NCI-H1048 (cell line): ENCODE data around the gene VOPP1.
A peak's percentile ranks its signal among the peaks of the same experiment; 100 is the strongest.

Source experiments
- DNase-seq: peaks from one replicate; lab custom pipeline; 2025; lab: John Stamatoyannopoulos, UW

The VOPP1 gene

DNA sequence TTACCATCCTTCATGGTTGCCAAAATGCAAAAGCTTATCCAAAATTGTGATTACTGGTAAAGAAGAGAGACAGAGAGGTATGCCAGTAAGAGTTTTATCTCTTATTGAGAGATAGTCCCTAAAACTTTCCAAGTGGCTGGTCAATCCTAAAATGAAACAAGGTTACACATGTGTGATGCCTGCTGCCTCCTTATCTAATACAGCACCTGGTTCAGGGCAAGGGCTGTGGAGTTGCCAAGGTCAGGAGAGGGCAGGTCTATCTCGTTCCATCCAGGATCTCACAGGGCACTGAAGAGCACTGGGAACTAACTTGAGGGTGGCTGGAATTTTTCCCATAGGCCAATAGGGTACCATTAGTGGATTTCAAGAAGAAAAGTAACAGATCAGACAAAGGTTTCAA, 18.3 kb downstream of the VOPP1 start:
- no peak for DNase-seq

DNA sequence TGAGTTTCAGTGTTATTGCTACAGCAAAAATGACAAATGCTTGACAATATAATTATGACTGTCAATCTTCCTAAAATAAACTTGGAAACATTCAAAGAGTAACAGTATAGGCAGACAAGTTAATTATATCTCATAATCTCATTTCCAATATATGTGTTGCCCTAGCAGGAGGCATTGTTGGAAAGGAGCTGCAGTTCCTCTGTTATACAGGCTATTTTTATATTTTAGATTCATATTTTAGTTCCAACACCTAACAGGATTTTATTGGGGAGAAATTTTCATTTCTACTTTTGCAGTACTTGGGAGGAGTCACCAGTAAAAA, 19.3 kb downstream of the VOPP1 start:
- no peak for DNase-seq

DNA sequence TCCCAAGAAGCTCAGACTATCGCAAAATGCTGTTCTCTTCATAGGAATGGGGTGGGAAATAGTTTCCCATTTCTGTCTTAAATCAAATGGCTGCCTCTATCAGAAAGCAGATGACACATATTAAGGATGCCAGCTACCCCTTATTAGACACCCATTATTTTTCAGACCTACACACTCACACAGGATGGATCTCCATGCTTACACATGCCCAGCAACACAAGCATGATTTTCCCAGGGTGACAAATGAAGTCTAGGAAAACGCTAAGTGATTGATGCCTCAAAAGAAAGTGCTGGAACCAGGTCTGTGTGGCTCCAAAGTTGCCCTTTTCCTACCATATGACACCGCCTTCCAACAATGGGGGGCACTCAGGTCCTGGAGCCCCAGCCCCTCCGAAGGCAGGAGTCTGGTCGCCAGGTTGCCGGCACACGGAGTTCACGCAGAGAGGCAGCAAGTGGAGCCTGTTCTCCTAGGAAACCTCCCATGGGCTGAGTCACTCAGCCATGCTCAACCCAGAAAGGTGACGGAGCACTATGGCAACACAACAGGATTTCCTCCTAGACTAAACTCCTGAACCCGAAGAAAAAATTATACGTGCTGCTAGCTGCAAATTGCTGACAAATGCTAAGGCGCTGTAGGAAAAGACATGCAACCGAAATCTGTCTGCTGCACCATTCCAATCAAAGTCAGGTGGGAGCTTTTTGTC, 19.8 kb downstream of the VOPP1 start:
- DNase-seq = no peak

DNA sequence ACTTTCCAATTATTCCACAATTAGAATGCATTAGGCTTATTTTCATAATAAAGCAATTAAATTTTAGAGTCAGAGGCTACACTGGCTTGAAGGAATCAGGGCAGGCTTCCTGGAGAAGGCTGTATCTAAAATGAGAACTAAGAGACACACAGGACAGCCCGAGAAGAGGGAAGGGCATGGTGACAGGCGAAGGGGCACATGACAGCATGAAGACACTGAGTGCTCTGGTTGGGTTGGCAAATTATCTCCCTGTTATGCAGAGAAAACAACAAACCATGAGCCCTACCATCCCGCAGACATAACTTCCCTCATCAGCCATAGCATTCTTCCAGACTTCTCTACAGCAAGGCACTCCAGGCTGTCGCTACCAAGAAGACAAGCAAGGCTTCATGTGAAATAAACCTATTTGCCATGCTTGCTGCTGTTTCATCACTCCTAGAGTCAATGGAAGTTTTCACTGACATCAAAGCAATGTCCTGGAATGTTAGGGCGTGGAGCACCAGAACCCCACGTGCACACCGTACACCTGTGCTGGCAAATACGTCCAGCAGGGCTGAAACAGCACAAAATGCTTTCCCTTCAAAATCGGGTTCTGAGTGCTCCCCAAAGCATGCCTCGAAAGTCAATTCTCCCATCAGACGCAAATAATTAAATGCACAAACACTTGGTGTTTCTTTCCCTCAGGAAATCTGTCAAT, 21.3 kb downstream of the VOPP1 start:
- DNase-seq = no peak

DNA sequence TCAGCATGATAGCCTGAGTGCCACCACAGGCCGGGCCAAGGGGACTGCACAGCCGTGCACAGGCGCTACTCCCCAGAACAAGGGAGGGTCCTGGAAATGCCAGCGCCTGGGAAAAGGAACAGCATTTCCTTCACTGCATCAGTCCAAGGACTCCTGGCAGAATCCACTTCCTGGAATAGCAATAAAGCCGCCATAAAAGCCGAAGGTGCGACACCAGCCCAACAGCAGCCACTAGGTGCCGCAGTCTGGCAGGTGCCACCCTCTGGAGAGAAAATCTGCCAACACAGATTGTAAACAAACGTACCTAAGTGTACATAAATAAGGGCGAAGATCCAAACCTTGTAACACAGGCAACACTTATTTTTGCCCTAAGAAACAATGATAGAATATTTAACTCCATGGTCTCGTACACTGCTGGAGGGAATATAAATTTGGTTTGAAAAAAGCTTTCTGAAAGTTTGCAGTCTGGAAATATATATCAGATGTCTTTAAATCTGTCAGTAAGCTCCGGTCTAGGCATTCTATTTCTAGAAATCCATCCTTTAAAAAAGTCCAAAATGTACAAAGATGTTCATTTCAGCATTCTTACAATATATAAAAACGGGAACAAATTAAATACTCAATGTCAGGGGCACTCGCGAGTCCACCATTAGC, 22.2 kb downstream of the VOPP1 start:
- DNase-seq = no peak

DNA sequence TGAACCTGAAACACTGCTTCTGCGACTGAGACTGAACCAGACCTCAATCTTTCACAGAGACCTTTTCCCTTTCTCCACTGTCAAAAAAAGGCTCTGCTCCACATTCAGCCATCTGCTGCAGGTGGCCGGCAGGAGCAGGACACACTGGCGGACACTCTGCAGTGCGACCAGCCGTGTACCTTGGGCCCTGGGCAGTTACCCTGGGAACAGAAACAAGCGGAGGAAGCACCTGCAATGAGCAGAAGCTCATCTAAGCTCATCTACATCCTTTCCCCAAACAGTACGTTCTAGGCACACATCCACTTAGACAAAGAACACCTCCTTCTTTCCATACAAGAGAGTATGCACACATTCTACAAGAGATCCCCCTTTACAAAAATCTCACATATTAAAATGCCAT, 22.8 kb downstream of the VOPP1 start:
- no peak for DNase-seq

DNA sequence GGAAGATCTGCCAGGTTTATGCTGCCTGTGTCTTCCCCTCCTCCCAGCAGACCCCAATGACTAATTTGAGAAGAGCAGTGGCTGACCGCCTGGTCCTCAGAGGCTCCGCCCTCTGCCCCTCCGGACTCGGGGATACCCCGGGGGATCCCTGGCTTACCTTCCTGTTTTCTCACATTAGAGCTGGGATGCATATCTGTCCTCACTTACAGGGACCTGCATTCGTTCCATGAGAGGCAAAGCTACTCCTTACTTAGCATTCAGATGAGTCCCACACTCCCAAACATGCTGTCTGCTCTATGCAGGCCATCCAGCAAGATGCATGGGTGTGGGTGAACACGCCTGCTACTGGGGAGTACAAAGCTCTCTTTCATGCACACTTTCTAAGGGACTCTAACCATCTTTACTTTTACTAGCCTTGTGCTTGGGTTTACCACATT, 24.0 kb downstream of the VOPP1 start:
- DNase-seq = no peak

DNA sequence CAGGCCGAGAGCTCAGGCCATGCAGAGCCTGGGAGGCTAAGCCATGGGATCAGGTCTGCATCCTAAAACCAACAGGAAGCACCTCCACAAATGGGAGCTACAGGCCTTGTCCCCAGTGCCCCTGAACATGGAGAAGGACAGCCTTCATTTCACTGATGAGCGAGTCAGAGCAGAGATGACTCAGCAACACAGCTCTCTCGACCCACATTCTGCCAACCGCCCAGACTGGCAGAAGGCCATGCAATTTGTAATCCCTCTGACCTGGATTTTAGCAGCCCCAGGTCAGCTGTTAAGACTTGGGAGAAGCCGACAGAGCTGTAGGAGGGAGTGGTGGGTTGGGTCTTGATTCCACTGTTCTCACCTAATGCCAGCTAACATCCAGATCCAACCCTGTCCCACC, 25.5 kb downstream of the VOPP1 start:
- DNase-seq = peak; percentile 22

DNA sequence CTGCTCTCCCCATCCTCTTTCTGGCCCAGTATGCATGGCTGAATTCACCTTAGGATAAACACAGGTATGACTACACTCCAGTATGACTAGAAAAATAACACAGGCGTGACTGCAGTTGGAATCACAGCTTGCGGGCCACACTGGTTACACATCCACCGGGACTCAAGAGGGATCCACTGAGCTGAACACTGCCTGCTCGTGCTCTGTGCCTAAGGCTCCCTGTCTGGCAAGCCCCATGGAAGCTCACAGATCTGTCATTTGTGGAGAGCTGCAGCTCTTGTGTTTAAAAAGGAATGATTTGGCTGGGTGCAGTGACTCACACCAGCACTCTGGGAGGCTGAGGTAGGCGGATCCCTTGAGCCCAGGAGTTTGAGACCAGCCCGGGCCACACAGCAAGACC, 26.8 kb downstream of the VOPP1 start:
- DNase-seq = no peak

DNA sequence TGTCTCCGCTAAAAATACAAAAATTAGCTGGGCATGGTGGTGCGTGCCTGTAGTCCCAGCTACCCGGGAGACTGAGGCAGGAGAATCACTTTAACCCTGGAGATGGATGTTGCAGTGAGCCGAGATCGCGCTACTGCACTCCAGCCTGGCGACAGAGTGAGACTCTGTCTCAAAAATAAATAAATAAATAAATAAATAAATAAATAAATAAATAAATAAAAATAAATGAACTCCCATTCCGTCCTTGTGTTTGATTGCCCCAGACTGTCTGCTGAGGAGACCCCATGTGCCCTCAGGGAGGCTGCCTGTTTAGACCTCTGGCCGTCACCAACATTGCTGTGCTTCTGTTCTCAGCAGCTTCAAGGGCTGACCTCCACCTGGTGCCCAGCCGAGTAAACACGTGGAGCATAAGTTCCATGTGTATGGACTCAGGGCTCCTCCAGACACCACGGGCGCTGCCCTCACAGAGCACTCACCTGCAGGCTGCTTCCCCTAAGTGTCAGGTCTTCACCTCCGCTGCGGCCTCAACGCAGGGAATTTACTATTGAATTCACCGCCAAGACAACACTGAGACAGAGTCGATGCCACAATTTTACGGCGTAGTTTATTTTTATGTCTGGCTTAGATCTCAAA, 32.0 kb downstream of the VOPP1 start:
- no peak for DNase-seq

DNA sequence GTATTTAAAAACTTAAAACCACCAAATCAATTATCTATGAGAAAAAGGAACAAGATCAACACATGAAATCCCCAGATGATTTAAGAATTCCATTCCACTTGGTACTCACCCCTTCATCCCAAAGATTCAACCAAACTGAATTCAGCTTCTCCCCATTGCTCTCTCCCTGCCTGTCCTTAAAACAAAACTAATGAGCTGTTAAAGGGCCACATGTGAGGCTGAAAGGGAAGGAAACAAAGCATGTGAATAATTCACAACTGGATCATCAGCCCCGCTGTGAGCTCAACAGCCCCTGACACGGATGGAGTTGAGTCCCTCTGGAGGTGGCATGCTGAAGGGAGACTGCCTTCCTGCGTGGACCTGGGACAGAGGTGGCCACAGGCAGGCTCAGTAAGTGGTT, 32.9 kb downstream of the VOPP1 start:
- no peak for DNase-seq

DNA sequence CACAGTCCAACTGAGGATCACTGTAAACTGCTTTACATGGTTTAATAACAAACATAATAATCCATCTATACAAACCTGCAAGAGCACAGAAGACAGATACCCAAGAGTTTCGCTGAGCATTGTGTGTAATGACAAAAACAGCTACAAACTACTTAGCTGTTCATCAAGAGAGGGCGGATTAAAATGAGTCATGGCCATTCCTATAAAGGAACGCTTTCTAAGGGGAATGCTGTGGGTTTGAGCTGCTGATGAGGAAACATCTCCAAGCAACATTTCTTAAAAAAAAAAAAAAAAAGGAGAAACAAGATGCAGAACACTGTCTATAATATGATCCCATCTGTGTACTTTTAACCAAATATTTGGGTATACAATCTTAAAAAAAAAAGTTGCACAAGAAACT, 33.8 kb downstream of the VOPP1 start:
- DNase-seq = no peak

DNA sequence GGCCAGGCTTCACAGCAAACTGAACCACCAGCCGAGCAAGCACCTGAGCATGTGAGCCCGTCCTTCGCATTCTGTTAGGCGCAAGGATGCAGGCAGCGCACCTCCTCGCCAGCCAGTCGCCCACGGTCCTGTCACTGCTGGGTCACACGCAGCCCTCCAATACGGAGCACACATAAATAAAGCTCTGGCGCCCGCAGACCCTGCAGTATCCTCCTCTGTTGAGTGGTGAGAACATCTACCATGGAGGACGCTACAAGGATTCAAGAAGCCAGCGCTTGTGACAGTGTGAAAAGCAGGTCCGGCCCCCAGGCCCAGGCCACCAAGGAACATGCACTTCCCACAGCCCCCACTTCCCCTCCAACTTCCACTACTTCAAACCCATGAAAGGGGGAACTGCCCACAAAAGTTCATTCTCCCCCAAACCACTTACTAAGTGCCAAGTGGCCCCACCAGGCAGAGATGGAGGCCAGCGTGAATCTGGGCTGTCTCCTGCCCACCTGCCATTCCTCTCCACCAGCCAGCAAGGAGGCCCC, 34.8 kb downstream of the VOPP1 start:
- no peak for DNase-seq

DNA sequence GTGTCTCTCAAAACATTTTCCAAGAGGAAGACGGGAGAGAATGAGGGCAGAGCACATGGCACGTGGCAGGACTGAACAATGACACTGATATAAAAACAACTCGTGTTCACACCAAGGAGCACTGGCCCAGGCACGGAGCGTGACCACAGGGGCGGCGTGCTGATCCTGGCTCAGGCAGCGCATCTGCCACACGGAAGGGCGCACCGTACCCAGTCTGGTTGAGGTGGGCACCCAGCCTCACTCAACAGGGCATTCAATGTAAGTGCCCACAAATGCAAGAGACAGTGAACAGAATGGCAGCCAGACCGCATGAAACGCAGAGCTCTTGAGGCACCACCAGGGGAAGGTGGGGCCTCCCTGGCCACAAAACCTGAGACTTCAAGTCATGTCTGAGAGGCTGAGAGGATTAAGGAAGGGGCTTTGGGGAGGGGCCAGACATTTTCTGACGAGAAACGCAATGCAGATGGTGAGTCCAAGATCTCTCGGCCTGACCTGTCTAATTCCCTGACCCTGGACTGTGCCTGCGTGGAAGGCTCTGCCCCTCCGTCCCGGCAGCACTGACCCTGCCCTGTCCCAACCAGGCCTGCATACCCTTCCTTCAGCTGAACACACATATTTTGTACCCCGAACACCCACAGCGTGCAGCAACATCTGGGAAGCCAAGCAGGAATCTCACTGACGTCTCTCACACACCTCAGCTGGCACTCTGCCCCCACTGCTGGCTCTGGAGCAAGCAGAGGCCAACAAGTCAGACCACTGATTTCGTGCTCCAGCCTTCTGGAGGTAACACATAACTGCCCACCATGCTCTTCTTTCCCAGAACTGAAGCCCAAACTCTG, 35.5 kb downstream of the VOPP1 start:
- DNase-seq = no peak

DNA sequence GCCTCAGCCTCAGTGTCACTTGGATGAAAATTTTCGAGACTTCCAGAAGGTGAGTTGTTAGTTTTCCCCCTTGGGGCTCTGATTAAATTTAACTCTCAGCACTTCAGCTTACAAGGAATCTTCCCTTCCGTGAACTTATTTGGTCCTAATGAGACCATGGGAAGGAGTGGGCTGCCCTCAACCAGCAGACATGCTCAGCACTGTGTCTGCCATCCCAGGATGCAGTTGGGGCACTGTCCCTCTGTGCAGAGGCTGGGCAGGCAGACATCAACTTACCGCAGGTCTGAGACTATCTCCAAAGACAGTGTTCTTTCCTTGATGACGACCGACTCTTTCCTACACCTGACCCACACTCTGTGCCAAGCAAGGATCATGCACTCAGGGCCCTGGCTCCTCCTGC, 36.7 kb downstream of the VOPP1 start:
- no peak for DNase-seq

DNA sequence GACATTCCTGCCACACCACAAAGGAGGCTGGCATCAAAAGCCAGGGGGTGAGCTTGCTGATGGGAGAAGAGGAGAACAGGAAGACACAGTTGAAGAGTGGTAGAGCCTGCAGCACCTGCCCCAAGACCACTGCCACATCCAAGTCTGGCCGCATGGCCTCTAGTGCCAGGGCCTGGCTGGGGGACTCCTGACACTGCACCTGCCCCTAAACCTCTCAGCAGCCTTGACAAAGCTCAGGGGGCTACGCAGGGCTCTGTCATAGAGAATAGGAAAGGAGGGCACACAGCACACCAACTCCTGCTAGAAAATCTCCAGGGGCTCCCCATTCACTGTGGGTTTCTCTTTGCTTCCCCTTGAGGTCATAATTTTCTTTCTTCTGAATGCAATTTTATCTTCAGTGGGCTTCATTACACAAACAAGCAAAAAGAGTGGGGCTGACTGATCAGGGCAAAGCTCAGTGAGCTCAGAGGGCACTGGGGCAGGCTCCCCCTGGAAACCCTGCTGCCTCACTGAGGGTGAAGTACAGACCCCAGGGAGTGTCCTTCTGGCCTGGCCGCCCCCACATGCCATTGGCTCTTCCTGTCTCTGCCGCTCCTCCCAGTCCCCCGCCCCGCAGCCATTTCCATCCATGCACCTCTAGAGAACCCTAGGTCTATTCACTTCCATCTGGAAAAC, 37.2 kb downstream of the VOPP1 start:
- DNase-seq = no peak

DNA sequence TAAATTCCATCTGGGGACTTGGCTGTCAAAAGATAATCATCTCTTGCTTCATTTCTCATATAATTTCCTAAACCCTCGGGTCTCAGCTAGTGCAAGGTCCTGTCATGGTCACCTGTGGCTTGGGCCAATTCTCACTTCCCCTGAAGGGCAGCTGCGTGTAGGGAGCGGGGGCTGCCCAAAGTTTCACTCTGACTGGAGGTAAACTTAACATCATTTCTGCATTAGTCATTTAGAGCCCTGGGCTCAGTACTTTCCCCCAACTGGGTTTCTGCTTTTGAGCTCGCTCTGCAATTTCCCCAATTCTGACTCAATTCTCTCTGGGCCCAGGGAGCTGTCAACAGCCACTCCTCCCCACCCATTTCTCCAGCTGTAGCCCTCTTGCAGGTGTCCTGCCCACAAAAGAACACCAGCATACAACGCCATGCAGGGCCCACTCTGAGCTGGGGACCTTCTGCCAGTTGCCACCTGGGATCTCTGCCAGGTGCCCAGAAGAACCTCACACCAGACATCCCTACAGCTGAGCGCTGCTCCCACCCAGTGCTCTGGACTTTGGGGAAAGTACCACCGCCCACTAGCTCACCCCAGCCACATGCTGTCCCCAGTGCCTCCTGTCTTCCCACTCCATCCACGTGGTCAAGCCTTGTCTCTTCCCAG, 37.9 kb downstream of the VOPP1 start:
- DNase-seq = no peak

DNA sequence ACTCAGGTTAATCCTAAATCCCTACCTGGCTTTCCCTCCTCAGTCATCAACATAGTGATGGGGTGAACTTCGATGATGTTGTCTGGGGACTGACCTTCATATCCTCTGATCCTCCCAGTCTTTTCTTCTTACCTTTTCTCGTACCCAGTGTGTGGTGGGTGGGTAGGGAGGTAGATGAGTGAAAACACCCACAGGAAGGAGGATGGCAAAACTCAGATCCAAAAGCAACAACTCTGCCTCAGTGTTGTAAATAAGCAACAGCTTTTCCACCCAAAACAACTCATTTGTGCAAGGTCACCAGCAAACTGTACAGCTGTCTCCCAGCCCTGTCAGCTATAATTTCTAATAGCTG, 38.6 kb downstream of the VOPP1 start:
- no peak for DNase-seq

DNA sequence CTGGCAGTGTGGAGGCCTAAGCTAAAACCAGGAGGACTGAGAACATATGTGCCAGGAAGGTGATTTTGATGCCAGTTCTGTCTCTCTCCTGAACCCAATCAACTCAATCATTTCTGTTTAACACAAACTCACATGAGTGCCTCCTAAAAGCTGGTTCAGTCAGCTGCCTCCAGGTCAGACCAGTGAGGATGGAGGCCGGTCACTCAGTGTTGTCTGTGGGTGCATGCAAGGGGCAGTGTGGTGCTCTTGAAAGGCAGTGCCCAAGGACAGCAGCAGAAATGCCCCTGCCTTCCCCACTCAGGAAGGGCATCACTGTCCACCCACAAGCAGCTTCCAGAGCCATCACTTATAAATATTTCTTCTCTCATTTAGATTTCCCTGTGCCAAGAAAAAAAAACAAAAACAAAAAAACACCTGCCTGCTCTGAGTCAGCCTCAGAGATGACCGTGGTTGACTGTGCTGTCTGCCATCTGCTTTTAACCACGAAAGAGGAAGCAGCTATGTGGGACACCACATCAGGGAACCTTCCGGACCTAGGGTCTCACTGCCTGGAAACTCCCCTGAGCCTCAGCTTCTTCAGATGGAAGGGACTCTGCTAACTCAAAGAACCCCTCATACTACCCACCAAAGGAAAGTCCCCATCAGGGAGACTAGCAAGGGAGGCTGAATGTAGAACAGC, 39.1 kb downstream of the VOPP1 start:
- no peak for DNase-seq
